ENCODE results near the gene GAPDH. TPM values are rescaled to one million over a fixed set of nuclear protein-coding genes. Genes with fewer than 3 reads are reported as not detected.

Gene GAPDH
- polyA plus RNA-seq, 2 of the 4 experiments (the other 2 are of a cell fraction) = 6,463 to 10,036 TPM

DNA sequence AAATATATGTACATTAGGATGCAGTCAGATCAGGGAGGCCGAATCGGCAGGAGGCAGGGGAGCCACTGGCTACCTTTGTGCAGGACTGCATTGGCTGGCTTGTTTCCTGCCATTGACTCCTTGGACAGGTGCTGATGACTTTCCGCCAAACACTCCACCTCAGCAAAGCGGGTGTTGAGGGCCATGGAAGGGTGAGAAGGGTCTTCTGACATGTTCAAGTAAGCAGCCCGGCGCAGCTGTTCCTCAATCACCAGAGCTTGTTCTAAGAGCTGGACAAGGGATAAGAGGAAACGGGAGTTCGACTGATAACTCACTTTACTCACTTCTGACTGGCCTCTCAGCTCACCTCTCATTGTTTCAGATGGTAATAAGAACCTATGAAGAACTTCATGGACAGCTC lies 38.7 kb downstream of the GAPDH start:
- CTCF ChIA-PET = interaction anchor here (0.6 to 3.4 kb wide), 10 partner anchors 9 to 261 kb away, joined by 3 to 49 read pairs (median 4); no protein-coding TSS in a partner anchor

DNA sequence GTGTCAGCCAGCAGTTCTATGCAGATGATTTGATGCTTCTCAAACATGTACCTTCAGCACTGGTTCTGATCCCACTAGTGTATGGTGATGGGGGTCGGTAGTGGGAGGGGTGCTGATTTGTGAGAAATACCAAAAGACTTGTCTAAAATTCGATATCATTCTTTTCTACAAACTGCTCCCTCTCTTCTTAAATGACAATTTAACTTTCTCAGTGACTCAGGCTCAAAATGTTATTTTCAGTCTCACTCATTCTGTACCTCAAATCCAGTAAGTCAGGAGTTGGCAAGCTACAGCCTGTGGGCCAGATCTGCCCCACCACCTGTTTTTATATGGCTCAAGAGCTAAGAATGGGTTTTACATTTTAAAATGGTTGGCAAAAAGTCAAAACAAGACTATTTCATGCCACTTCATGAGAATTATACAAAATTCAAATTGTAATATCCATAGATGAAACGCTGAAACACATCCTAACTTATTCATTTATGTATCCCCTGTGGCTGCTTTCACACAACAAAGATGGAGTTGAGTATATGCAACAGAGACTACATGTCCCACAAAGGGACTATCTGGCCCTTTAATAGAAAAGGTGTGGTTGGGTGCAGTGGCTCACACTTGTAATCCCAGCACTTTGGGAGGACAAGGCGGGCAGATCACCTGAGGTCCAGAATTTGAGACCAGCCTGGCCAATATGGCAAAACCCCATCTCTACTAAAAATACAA lies 40.4 kb downstream of the GAPDH start:
- Histone ChIP-seq H3K4me1 (peaks cover 9% of the 10 kb centered on the region; the same call in 2 of the 3 replicates), H3K4me2 (no peak overlapping the region), H3K27ac (no peak overlapping the region), H3K4me3 (no peak overlapping the region), H3K9me3 (no peaks in the 10 kb centered on the region)
- 92% methylated on average over 4 of the region's 4 CpGs for WGBS (ENCODE audit: missing lambda C conversion rate)
- ATAC-seq = no peak
- CTCF ChIA-PET = interaction anchor here (0.7 kb wide), 1 partner anchor 37 kb away, joined by 3 read pairs; no protein-coding TSS in a partner anchor
- TF ChIP-seq, protein P1, sequence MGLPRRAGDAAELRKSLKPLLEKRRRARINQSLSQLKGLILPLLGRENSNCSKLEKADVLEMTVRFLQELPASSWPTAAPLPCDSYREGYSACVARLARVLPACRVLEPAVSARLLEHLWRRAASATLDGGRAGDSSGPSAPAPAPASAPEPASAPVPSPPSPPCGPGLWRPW (IDR thresholded peaks at IDR 0.05) = no peak
- TF ChIP-seq PHF8 (IDR thresholded peaks at IDR 0.05; ENCODE audit: borderline replicate concordance, low read depth) (no peak), ESRRA (IDR thresholded peaks at IDR 0.05; ENCODE audit: borderline replicate concordance, low read length) (no peak)
- DNase-seq (ENCODE audit: low read depth in 1 of 2, low spot score in 1 of 2) = no peak
- POLR2A ChIA-PET = no interaction called here
- FAIRE-seq = no peak

More for the DNA sequence above, 38.7 kb downstream of the GAPDH start:
- TF ChIP-seq ESRRA (IDR thresholded peaks at IDR 0.05; ENCODE audit: borderline replicate concordance, low read length) (no peak), RCOR1 (IDR thresholded peaks at IDR 0.05; ENCODE audit: low read depth, low read length) (no peak), FOXS1 (CRISPR knock-in tag; IDR thresholded peaks at IDR 0.05) (no peak), FOSB (CRISPR knock-in tag; IDR thresholded peaks at IDR 0.05) (no peak), JUN (IDR thresholded peaks at IDR 0.05) (no peak), SMC3 (IDR thresholded peaks at IDR 0.05) (no peak), CHD4 (IDR thresholded peaks at IDR 0.05; ENCODE audit: borderline replicate concordance) (no peak), PHF8 (IDR thresholded peaks at IDR 0.05; ENCODE audit: borderline replicate concordance, low read depth) (no peak), CBX2 (IDR thresholded peaks at IDR 0.05; ENCODE audit: borderline replicate concordance, low read depth) (no peak), NFE2L2 (conservative IDR thresholded peaks at IDR 0.05; ENCODE audit: low read length) (no peak), MAFK (IDR thresholded peaks at IDR 0.05; ENCODE audit: partially characterized antibody) (no peak), CBX8 (IDR thresholded peaks at IDR 0.05) (no peak), EHF (CRISPR knock-in tag; IDR thresholded peaks at IDR 0.05) (no peak), HOXB5 (CRISPR knock-in tag; IDR thresholded peaks at IDR 0.05) (no peak)
- TF ChIP-seq, protein P2, sequence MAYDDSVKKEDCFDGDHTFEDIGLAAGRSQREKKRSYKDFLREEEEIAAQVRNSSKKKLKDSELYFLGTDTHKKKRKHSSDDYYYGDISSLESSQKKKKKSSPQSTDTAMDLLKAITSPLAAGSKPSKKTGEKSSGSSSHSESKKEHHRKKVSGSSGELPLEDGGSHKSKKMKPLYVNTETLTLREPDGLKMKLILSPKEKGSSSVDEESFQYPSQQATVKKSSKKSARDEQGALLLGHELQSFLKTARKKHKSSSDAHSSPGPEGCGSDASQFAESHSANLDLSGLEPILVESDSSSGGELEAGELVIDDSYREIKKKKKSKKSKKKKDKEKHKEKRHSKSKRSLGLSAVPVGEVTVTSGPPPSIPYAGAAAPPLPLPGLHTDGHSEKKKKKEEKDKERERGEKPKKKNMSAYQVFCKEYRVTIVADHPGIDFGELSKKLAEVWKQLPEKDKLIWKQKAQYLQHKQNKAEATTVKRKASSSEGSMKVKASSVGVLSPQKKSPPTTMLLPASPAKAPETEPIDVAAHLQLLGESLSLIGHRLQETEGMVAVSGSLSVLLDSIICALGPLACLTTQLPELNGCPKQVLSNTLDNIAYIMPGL (CRISPR knock-in tag; IDR thresholded peaks at IDR 0.05; ENCODE audit: borderline replicate concordance) = no peak
- TF ChIP-seq, protein P3, sequence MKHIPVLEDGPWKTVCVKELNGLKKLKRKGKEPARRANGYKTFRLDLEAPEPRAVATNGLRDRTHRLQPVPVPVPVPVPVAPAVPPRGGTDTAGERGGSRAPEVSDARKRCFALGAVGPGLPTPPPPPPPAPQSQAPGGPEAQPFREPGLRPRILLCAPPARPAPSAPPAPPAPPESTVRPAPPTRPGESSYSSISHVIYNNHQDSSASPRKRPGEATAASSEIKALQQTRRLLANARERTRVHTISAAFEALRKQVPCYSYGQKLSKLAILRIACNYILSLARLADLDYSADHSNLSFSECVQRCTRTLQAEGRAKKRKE (CRISPR knock-in tag; IDR thresholded peaks at IDR 0.05; ENCODE audit: low read depth) = no peak
- TF ChIP-seq, protein P4, sequence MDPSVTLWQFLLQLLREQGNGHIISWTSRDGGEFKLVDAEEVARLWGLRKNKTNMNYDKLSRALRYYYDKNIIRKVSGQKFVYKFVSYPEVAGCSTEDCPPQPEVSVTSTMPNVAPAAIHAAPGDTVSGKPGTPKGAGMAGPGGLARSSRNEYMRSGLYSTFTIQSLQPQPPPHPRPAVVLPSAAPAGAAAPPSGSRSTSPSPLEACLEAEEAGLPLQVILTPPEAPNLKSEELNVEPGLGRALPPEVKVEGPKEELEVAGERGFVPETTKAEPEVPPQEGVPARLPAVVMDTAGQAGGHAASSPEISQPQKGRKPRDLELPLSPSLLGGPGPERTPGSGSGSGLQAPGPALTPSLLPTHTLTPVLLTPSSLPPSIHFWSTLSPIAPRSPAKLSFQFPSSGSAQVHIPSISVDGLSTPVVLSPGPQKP (IDR thresholded peaks at IDR 0.05; ENCODE audit: low read depth, low read length) = no peak
- TF ChIP-seq, protein P5, sequence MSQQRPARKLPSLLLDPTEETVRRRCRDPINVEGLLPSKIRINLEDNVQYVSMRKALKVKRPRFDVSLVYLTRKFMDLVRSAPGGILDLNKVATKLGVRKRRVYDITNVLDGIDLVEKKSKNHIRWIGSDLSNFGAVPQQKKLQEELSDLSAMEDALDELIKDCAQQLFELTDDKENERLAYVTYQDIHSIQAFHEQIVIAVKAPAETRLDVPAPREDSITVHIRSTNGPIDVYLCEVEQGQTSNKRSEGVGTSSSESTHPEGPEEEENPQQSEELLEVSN (IDR thresholded peaks at IDR 0.05; ENCODE audit: borderline replicate concordance, low read depth) = no peak
- TF ChIP-seq, protein P1 (IDR thresholded peaks at IDR 0.05) = no peak
- Histone ChIP-seq H3K27ac (no peak overlapping the region), H3K4me1 (peaks cover 17% of the 10 kb centered on the region), H3K4me2 (no peak overlapping the region), H3K4me3 (no peak overlapping the region), H3K9me3 (no peaks in the 10 kb centered on the region)
- no peak for DNase-seq (ENCODE audit: low read depth in 1 of 2, low spot score in 1 of 2)
- POLR2A ChIA-PET = no interaction called here
- 96% methylated on average over 8 of the region's 8 CpGs for WGBS (ENCODE audit: missing lambda C conversion rate)
- no peak for FAIRE-seq
- no peak for ATAC-seq

Measured in A549 (cell line).